K562 (cell line): ENCODE measurements around the gene ZDHHC3. TPM values are rescaled to one million over a fixed set of nuclear protein-coding genes. Genes with fewer than 3 reads are reported as not detected.

Experiments used
- ATAC-seq: fragments of 200-7000 bp; cut with Tn5 transposase; 3 replicates; pipeline ENCODE4 v1.9.1; 2020; ENCODE audit warnings: moderate library complexity
- BruUV-seq: library from RNA; stranded (reverse); fragments of 400-500 nt; replicated peaks from 2 replicates; lab custom pipeline; 2021; lab: Mats Ljungman, UMichigan
- CTCF ChIA-PET: fragments of 300-600 bp; formaldehyde crosslinking; extraction: SDS; loops from one replicate; lab custom pipeline; 2021; ENCODE audit warnings: low intra/inter-chr PET ratio; lab: Yijun Ruan, JAX
- POLR2A ChIA-PET: fragments of 300-600, 350-650 bp; sonication (Branson Sonifier 250); formaldehyde crosslinking; extraction: SDS; loops from one replicate; lab custom pipeline; 2021; ENCODE audit warnings: antibody characterized with exemption, inconsistent platforms; lab: Yijun Ruan, JAX
- DNase-seq, 4 experiments: peaks; one replicate each; pipeline versions ENCODE4 v3.0.0 to v3.0.0-alpha.2; 2011 to 2018; ENCODE audit warnings: low spot score in 3 of 4, mixed read lengths in 3 of 4; ENCODE audit errors: extremely low read depth in 1 of 4
- FAIRE-seq: peaks from 2 replicates; lab custom pipeline; 2011; peaks lifted over from hg19 to GRCh38; lab: Jason Lieb, UNC
- H2AFZ ChIP-seq: 2 replicates; pipeline ENCODE4 v1.6.0; 2011; ENCODE audit warnings: low read depth, low read length, control low read depth, inconsistent platforms
- H3K27ac ChIP-seq: fragments of 200-600 bp; 3 replicates; pipeline ENCODE4 v1.8.0; 2011; ENCODE audit warnings: low read depth, mild to moderate bottlenecking, control low read depth, inconsistent platforms, low read length, moderate library complexity, mixed read lengths; ENCODE audit errors: extremely low read depth
- H3K27me3 ChIP-seq, 2 experiments: fragments of 300-600 bp in 1 of 2; 2 replicates in 1 of 2; 3 replicates in 1 of 2; pipeline versions ENCODE4 v1.6.0 to v1.8.0; 2011; ENCODE audit warnings: inconsistent platforms in 2 of 2, low read length in 2 of 2, mild to moderate bottlenecking in 1 of 2, mixed read lengths in 1 of 2, moderate library complexity in 1 of 2; ENCODE audit not compliant: control insufficient read depth in 2 of 2, insufficient read depth in 2 of 2
- H3K36me3 ChIP-seq: fragments of 300-600 bp; 3 replicates; pipeline ENCODE4 v1.8.0; 2011; ENCODE audit warnings: mild to moderate bottlenecking, low read length, inconsistent platforms; ENCODE audit not compliant: control insufficient read depth, insufficient read depth
- H3K4me1 ChIP-seq, 2 experiments: fragments of 200-600 bp in 1 of 2; replicated peaks in 1 of 2; 2 replicates in 1 of 2; 3 replicates in 1 of 2; pipeline versions ENCODE4 v1.5.1 to v1.8.0; 2011; ENCODE audit warnings: inconsistent platforms in 2 of 2, low read length in 2 of 2, mild to moderate bottlenecking in 1 of 2, mixed read lengths in 1 of 2, moderate library complexity in 1 of 2; ENCODE audit not compliant: control insufficient read depth in 2 of 2, insufficient read depth in 2 of 2
- H3K4me2 ChIP-seq: 2 replicates; pipeline ENCODE4 v1.6.1; 2011; ENCODE audit warnings: low read length, control low read depth, inconsistent platforms, mixed read lengths; ENCODE audit not compliant: insufficient read depth
- H3K4me3 ChIP-seq: fragments of 200-600 bp; sonication (generic), shearing (Covaris generic); 2 replicates; pipeline ENCODE4 v1.5.1; 2016; ENCODE audit warnings: control low read depth, inconsistent platforms
- H3K79me2 ChIP-seq: fragments of 200-600 bp; 3 replicates; pipeline ENCODE4 v1.8.0; 2011; ENCODE audit warnings: low read length, inconsistent platforms; ENCODE audit not compliant: control insufficient read depth, insufficient read depth
- H3K9ac ChIP-seq, 2 experiments: 2 replicates each; pipeline versions ENCODE4 v1.6.0 to v1.6.1; 2011; ENCODE audit warnings: low read depth in 2 of 2, low read length in 2 of 2, control low read depth in 1 of 2, inconsistent platforms in 1 of 2, mild to moderate bottlenecking in 1 of 2, mixed read lengths in 1 of 2; ENCODE audit not compliant: insufficient read depth in 1 of 2
- H3K9me1 ChIP-seq: one replicate; pipeline ENCODE4 v1.6.0; 2011; ENCODE audit warnings: inconsistent platforms, mild to moderate bottlenecking, low read length, moderate library complexity; ENCODE audit not compliant: control insufficient read depth, insufficient read depth
- H3K9me3 ChIP-seq: replicated peaks from 2 replicates; pipeline ENCODE4 v1.5.1; 2011; ENCODE audit warnings: low read depth, low read length, inconsistent platforms; ENCODE audit not compliant: control insufficient read depth, insufficient read depth
- H4K20me1 ChIP-seq: replicated peaks from 2 replicates; pipeline ENCODE4 v1.6.1; 2011; ENCODE audit warnings: low read length, inconsistent platforms, mixed read lengths; ENCODE audit not compliant: control insufficient read depth, insufficient read depth
- EHMT2 ChIP-seq: fragments of 450-650 bp; IDR thresholded peaks from 2 replicates; pipeline ENCODE4 v1.6.1; 2018; ENCODE audit warnings: antibody characterized with exemption
- JUN ChIP-seq, 2 experiments: sonication (generic) in 1 of 2; formaldehyde crosslinking in 1 of 2; IDR thresholded peaks; 2 replicates each; pipeline versions ENCODE4 v1.6.1 to v1.8.0; 2012 to 2022; ENCODE audit warnings: borderline replicate concordance in 2 of 2, mild to moderate bottlenecking in 2 of 2, improper control_type of control experiment in 1 of 2, low read depth in 1 of 2, low read length in 1 of 2, missing genetic modification reagents in 1 of 2
- MCM3 ChIP-seq: fragments of 450-650 bp; IDR thresholded peaks from 2 replicates; pipeline ENCODE4 v1.6.1; 2016
- MEF2D ChIP-seq: conservative IDR thresholded peaks from 2 replicates; pipeline ENCODE4 v1.6.1; 2016; ENCODE audit warnings: low read depth, missing genetic modification characterization, missing compliant biosample characterization
- MTA2 ChIP-seq: fragments of 450-650 bp; IDR thresholded peaks from 2 replicates; pipeline ENCODE4 v1.6.1; 2016; ENCODE audit warnings: low read depth
- NCOA2 ChIP-seq, 2 experiments: fragments of 450-650 bp; IDR thresholded peaks; 2 replicates each; pipeline ENCODE4 v1.6.1; 2018; ENCODE audit warnings: mild to moderate bottlenecking in 2 of 2, moderate library complexity in 1 of 2; ENCODE audit not compliant: partially characterized antibody in 2 of 2
- PHB2 ChIP-seq: fragments of 450-650 bp; IDR thresholded peaks from 2 replicates; pipeline ENCODE4 v1.6.1; 2017; ENCODE audit warnings: low read depth
- PML ChIP-seq: IDR thresholded peaks from 2 replicates; pipeline ENCODE4 v1.6.1; 2012; ENCODE audit warnings: low read length, inconsistent platforms
- POLR2G ChIP-seq: fragments of 200-400 bp; formaldehyde crosslinking; IDR thresholded peaks from 2 replicates; pipeline ENCODE4 v1.6.1; 2017; ENCODE audit warnings: low read depth, mild to moderate bottlenecking, antibody characterized with exemption, low read length, moderate library complexity
- ZZZ3 ChIP-seq: fragments of 450-650 bp; IDR thresholded peaks from 2 replicates; pipeline ENCODE4 v1.6.1; 2016; ENCODE audit warnings: antibody characterized with exemption, mild to moderate bottlenecking, moderate library complexity
- WGBS: fragments of 100-300 bp; shearing (Covaris generic); methylation state at CpG from one replicate; pipeline ENCODE4 v1.1.6; 2016; ENCODE audit warnings: low coverage, mixed read lengths; ENCODE audit not compliant: insufficient coverage; ENCODE audit errors: missing lambda C conversion rate; 5-methylcytosine and 5-hydroxymethylcytosine counted together
- in situ Hi-C: fragments of 300-500 bp; cut with MboI; formaldehyde crosslinking; loops from 4 replicates; pipeline ENCODE4 v1.15.0; 2018; ENCODE audit warnings: inconsistent platforms, mixed read lengths
- intact Hi-C: fragments of 100-400 bp; cut with micrococcal nuclease; formaldehyde crosslinking; loops from 2 replicates; pipeline ENCODE4 v1.14.2; 2022
- polyA plus RNA-seq, 8 experiments: library from polyadenylated mRNA; depleted of rRNA in 4 of 8; stranded (reverse) in 5 of 8; unstranded in 3 of 8; fragments of >200 nt; fragmentation: Nextera tagmentation in 2 of 8; fragmentation: Illumina TruSeq in 1 of 8; extraction: Ambion mirVana in 2 of 8; extraction: Trizol in 1 of 8; gene quantifications; 2 replicates each; pipeline versions ENCODE4 v1.2.1 to v1.2.3, GENCODE V29; 2011 to 2014; ENCODE audit warnings: inconsistent platforms in 1 of 8, missing spikeins in 1 of 8
- total RNA-seq, 7 experiments: library from RNA; depleted of rRNA in 6 of 7; stranded (reverse); fragments of >200 nt in 6 of 7; fragmentation: Illumina TruSeq in 2 of 7; extraction: Trizol in 2 of 7; gene quantifications; 2 replicates each; pipeline versions ENCODE4 v1.2.1 to v1.2.3, GENCODE V29; 2011 to 2021; ENCODE audit warnings: low replicate concordance in 1 of 7
- TF ChIP-seq, protein P1 (sequence below): fragments of 450-650 bp; formaldehyde crosslinking; IDR thresholded peaks from 2 replicates; pipeline ENCODE4 v1.4.0; 2020; ENCODE audit warnings: mild to moderate bottlenecking, moderate library complexity
- TF ChIP-seq, protein P2 (sequence below): fragments of 450-650 bp; IDR thresholded peaks from one replicate; pipeline ENCODE4 v1.6.1; 2018; ENCODE audit warnings: mild to moderate bottlenecking, moderate library complexity; ENCODE audit not compliant: partially characterized antibody

Gene ZDHHC3
- total and polyA plus RNA-seq, 9 of the 15 experiments (the other 6 are each of a cell fraction or from before 2014, with no cell fraction given) = 10.3 to 120 (median 67.2) TPM

DNA sequence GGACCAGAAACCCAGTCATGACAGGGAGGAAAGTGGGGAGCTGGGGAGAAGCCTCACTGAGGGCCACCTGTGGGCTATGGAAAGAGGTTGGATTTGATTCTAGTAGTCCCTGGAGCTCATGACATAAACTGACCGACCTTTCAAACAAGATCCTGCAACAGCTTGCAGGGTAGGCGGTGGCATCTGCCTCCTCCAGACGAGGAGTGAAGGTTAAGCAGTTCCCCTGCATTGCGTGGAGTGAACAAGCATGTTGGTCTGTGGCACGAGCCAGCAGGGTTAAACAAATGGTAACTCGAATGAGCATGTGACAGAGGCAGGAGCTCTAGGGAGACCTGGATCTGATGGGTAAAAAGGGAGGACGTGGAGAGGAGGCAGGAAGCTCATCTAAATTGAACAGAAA, 88.9 kb downstream of the ZDHHC3 start:
- Histone ChIP-seq H3K4me3 (no peak overlapping the region), H3K9me3 (no peaks in the 10 kb centered on the region), H3K27me3 (peaks cover 32 to 58% of the 10 kb centered on the region in 2 experiments), H3K4me2 (no peak overlapping the region), H4K20me1 (peaks cover 5% of the 10 kb centered on the region; the same call in 1 of the 2 replicates), H3K79me2 (no peaks in the 10 kb centered on the region), H3K36me3 (no peaks in the 10 kb centered on the region), H3K9ac (no peak overlapping the region; a peak in 1 of 4 replicates), H3K4me1 (no peaks in the 10 kb centered on the region)
- in situ Hi-C loops (no loop called here), intact Hi-C loops (no loop called here)
- no peak for DNase-seq
- no peak; the same call in 2 of the 3 replicates for ATAC-seq
- POLR2A ChIA-PET = interaction anchor here (1.0 kb wide), 2 partner anchors 9 to 17 kb away, joined by 4 to 5 read pairs; no protein-coding TSS in a partner anchor
- CTCF ChIA-PET = no interaction called here
- TF ChIP-seq ZZZ3 = no peak
- no peak for TF ChIP-seq MCM3
- no peak for TF ChIP-seq PML
- TF ChIP-seq PHB2 = no peak
- TF ChIP-seq NCOA2 (IDR thresholded peaks at IDR 0.05; ENCODE audit: partially characterized antibody in 2 of 2) = no peak
- TF ChIP-seq JUN (IDR thresholded peaks at IDR 0.05; ENCODE audit: borderline replicate concordance, low read depth, low read length) = no peak
- no peak for TF ChIP-seq JUN (CRISPR knock-in tag; IDR thresholded peaks at IDR 0.05; ENCODE audit: borderline replicate concordance)
- no peak for TF ChIP-seq MEF2D (tag)
- no peak for TF ChIP-seq EHMT2
- no peak for TF ChIP-seq MTA2
- TF ChIP-seq POLR2G = no peak
- TF ChIP-seq, protein P1, sequence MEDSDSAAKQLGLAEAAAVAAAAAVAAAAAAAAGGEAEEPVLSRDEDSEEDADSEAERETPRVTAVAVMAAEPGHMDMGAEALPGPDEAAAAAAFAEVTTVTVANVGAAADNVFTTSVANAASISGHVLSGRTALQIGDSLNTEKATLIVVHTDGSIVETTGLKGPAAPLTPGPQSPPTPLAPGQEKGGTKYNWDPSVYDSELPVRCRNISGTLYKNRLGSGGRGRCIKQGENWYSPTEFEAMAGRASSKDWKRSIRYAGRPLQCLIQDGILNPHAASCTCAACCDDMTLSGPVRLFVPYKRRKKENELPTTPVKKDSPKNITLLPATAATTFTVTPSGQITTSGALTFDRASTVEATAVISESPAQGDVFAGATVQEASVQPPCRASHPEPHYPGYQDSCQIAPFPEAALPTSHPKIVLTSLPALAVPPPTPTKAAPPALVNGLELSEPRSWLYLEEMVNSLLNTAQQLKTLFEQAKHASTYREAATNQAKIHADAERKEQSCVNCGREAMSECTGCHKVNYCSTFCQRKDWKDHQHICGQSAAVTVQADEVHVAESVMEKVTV (CRISPR knock-in tag) = no peak
- TF ChIP-seq, protein P2, sequence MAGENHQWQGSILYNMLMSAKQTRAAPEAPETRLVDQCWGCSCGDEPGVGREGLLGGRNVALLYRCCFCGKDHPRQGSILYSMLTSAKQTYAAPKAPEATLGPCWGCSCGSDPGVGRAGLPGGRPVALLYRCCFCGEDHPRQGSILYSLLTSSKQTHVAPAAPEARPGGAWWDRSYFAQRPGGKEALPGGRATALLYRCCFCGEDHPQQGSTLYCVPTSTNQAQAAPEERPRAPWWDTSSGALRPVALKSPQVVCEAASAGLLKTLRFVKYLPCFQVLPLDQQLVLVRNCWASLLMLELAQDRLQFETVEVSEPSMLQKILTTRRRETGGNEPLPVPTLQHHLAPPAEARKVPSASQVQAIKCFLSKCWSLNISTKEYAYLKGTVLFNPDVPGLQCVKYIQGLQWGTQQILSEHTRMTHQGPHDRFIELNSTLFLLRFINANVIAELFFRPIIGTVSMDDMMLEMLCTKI = no peak
- TF ChIP-seq, all 486 proteins: peak for 0
- no peak overlapping the region for H3K27ac ChIP-seq
- H2AFZ ChIP-seq = 0 out of 2 replicates have a peak overlapping the region, but pooled peaks have one; percentile 13
- FAIRE-seq = no peak
- H3K9me1 ChIP-seq = no peaks in the 10 kb centered on the region
- BruUV-seq = no TSS peak
- under 1% methylated on average over 7 of the region's 7 CpGs for WGBS
